Epithelial cell of esophagus (primary cell): ENCODE measurements around the gene MITF.

ENCODE experiments used
- DNase-seq: peaks from one replicate; pipeline ENCODE4 v3.0.0; 2010; ENCODE audit warnings: low read depth
- H3K4me3 ChIP-seq: 2 replicates; pipeline ENCODE4 v1.5.1; 2011; ENCODE audit warnings: mild to moderate bottlenecking, low read length, control low read depth
- CTCF ChIP-seq: IDR thresholded peaks from 2 replicates; pipeline ENCODE4 v1.5.1; 2011; ENCODE audit warnings: low read depth, mild to moderate bottlenecking, low read length, control low read depth, inconsistent platforms; ENCODE audit not compliant: insufficient read depth; ENCODE audit errors: missing control alignments

The MITF gene

GRCh38 chr3:70006089-70006488, 266.8 kb downstream of the MITF start:
- DNase-seq = no peak
- no peak for TF ChIP-seq CTCF
- H3K4me3 ChIP-seq = no peak overlapping the region

GRCh38 chr3:70010346-70010745, 271.1 kb downstream of the MITF start:
- no peak for DNase-seq
- no peak for TF ChIP-seq CTCF

GRCh38 chr3:70011582-70011981, 272.3 kb downstream of the MITF start:
- DNase-seq = no peak
- no peak for TF ChIP-seq CTCF
- H3K4me3 ChIP-seq = no peak overlapping the region

More at GRCh38 chr3:70010346-70010745, 271.1 kb downstream of the MITF start:
- no peak overlapping the region for H3K4me3 ChIP-seq
